HG02763 (cell line): ENCODE results near the gene ZC2HC1C.
A peak's percentile ranks its signal among the peaks of the same experiment; 100 is the strongest.
"Not testable (repeated sequence)": the region's sequence is repeated elsewhere in the genome, so short reads cannot be mapped to it uniquely, and the experiment has no call there.

Experiments used
- ATAC-seq: cut with Tn5 transposase; IDR thresholded peaks from one replicate; pipeline ENCODE4 v1.9.1; 2021; ENCODE audit warnings: mild to moderate bottlenecking, moderate library complexity; ENCODE audit not compliant: unreplicated experiment

ZC2HC1C gene

DNA sequence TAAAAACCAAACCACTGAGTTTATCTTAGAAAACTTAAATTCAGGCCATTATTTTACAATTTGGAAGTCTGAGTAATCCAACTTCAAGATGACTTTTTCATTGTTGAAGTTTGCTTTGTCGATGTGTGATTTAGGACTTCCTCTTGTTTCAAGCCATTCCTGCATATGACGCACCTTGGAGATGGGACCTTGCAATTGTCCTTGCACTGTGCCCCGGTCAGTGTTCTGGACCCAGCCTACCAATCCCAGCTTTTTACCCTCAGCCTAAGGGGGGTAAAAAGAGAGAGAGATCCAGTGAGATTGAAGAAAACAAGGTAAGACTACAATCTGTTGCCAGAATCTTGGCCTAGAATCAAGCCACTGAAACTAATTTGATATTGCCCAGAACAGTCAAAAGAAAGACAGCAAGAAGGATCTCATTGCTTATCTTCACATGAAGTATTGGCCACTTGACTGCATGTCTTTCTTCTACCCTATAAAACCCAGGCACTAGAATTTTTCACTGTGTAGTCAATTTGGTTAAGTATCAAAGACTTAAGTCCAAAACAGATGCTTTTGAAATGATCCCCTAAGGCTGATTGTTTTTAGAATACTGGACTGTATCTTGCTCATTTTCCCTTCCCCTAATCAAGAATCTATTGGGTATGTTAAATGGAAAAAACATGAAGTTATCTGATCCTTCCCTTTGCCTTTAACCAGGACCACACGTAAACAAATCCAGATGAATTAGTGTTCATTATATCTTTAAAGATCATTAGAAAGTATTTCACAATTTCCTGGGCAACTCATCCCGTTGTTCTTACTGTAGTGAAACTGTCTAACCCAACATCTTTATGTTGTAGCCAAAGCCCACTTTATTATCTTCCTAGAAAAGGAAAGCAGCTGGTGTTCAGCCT lies 15.8 kb upstream of the ZC2HC1C start:
- no peak for ATAC-seq

DNA sequence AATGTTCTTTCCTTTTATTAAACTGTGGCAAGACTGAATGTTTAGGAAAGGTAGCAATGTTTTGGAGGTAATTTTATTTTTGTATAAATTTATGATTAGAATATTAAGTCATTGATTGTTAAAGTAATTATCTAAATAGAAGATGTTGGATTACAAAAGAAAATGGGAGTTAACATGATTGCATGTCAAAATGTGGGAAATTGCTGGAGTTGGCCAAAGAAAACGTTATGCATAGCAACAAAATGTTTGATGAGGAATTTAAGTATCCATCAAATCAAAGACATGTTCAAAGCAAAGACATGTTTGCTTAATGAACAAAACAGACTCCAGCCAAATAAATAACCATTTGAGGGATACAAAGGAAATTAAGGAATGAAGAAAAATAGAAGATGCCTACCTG lies 15.0 kb upstream of the ZC2HC1C start:
- ATAC-seq, result no peak

GRCh38 chr14:75059642-75060041 lies 9.8 kb upstream of the ZC2HC1C start:
- no peak for ATAC-seq

DNA sequence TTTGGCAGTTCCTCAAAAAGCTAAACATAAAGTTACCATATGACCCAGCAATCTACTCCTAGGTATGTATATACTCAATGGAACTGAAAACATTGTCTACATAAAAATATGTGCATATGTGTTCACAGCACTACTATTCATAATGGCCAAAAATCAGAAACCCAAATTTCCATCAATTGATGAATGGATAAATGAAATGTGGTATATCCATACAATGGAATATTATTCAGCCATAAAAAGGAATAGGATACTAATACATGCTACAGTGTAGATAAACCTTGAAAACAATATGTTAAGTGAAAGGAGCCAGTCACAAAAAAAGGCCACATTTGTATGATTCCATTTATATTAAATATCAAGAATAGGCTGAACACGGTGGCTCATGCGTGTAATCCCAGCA lies 9.0 kb upstream of the ZC2HC1C start:
- ATAC-seq, result no peak

GRCh38 chr14:75063013-75063412 lies 6.4 kb upstream of the ZC2HC1C start:
- ATAC-seq, result no peak

GRCh38 chr14:75063491-75064204 lies 5.8 kb upstream of the ZC2HC1C start, which contains the start of gene ACYP1:
Gene ACYP1, minus strand, starts transcription at chr14:75064024. Its CDS starts 471 bp downstream, at chr14:75063553.
- peak; percentile 96 for ATAC-seq

DNA sequence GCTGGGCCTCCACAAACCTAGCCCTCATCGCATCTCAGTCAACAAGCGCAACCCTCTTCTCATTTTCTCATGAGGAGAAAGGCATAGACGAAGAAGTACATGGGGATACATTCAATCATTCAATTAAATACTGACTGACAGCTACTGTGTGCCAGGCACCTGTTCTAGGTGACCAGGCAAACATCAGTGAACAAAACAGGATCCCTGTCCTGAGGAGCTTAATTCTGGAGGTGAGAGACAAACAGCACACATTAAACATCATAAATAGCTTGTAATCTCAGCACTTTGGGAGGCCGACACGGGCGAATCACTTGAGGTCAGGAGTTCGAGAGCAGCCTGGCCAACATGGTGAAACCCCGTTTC lies 5.3 kb upstream of the ZC2HC1C start:
- peak; percentile 7 for ATAC-seq

DNA sequence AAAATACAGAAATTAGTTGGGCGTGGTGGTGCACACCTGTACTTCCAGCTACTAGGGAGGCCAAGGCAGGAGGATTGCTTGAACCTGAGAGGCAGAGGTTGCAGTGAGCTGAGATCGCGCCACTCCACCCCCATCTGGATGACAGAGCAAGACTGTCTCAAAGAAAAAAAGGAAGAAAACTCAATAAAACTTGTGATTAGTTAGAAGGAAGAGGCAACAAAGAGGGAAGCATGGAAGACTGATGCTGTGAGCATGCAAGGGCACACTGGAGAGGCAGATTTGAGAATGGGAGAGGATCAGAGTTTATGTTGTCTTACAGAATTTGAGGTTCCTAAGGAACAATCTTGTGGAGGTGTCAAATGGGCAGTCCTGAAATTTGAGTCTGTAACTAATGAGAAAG lies 2.8 kb upstream of the ZC2HC1C start:
- ATAC-seq, result no peak

- ATAC-seq, result no peak
These were observed 2.2 kb upstream of the ZC2HC1C start for GRCh38 chr14:75067212-75067611.

DNA sequence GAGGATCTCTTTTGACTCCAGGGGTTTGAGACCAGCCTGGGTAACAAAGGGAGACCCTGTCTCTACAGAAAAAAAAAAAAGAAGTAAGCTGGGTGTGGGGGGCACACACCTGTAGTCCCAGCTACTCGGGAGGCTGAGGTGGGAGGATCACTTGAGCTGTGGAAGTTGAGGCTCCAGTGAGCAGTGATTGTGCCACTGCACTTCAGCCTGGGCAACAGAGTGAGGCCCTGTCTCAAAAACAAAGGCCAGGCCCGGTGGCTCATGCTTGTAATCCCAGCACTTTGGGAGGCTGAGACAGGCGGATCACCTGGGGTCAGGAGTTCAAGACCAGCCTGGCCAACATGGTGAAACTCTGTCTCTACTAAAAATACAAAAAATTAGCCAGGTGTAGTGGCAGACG lies 1.7 kb upstream of the ZC2HC1C start:
- not testable (repeated sequence) for ATAC-seq

- ATAC-seq, result no peak
These were observed 934 bp upstream of the ZC2HC1C start for GRCh38 chr14:75068294-75069120.

- ATAC-seq, result no peak
These were observed 337 bp downstream of the ZC2HC1C start for GRCh38 chr14:75069811-75070145.

DNA sequence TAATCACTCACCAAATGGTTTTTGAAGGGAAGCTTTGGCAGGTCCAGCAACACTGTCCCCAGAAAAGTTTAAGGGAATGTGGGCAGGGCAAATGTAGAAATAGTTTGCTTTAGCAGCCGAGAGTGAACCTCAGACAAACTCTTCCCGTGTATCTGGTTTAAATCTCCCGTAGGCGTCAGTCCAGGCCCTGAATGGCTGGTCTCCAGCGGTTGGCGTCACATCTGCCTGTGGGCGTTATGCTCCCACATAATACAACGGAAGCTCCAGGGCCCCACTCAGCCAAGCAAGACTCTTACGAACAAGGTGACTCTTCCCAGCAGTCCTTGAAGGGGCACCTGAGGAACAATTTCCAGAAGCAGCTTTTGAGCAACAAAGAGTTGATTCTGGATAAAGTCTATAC lies 942 bp downstream of the ZC2HC1C start:
- ATAC-seq, result no peak

- no peak for ATAC-seq
These were observed 8.4 kb downstream of the ZC2HC1C start for GRCh38 chr14:75077794-75078193.

- no peak for ATAC-seq
These were observed 10.1 kb downstream of the ZC2HC1C start for GRCh38 chr14:75079521-75079920.

DNA sequence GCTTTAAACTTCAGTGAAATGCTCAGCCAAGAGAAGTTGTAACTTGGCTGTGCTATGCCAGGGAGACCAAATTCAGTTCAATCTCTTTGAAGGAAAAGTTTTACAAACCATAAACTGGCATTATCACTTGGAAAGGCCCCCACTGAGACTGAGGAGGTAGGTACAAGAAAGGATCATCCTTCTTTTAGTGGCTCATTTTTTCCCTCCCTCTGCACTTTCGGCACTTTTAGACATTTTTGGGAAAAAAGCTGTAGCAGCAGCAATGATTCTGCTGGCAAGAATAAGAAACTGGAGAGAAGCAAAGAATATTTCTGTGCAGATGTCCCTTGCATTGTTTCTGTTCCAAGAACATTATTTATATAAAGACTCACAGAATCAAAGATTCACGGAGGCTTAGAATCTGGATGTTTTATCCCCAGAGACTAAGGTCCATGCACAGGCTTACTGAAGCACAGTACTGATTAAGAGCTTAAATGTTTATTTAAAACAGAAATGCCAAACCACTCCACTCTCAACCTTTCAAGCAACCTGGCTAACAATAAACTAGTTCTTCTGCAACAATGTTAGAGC lies 12.3 kb downstream of the ZC2HC1C start:
- no peak for ATAC-seq

DNA sequence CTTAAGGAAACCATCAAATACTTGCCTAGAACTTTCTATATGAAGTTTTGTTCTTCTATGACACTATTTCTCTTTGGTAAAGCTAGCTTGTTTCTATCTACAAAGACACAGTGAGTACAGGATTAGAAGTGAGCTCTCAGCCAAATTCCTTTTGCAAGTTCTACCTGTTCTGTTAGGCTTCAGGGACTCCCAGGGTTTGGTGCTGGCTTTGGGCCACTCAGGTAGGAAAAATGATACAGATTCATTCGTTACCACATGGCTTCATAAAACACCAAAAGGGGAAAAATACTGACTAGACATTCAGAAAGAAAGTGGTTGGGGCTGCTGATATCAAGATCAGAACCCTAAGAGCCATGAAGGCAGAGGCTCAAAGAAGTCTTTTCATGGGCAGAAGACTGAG lies 13.8 kb downstream of the ZC2HC1C start:
- no peak for ATAC-seq

GRCh38 chr14:75084513-75084912 lies 15.1 kb downstream of the ZC2HC1C start:
- no peak for ATAC-seq

DNA sequence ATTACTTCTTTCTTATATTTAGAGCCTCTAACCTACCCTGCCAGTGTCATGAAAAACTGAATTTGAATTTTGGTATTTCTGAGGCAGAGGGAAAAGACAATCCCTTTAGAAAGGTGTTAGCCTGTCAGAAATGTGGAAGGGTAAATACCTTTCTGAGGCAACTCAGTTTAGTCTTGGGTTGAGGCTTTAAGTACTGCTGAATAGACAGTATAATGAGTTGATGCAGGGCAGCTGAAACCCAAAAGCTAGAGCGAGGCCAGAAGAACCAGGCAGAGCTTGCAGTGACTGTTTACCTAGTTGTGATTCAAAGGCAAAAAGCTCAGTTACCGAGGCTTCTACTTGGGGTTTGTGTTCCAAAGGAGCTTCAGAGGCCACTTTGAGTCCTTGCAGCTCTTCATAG lies 18.7 kb downstream of the ZC2HC1C start:
- no peak for ATAC-seq

GRCh38 chr14:75088566-75089373 lies 19.3 kb downstream of the ZC2HC1C start:
- ATAC-seq, result no peak
